ENCODE results near the gene SLC27A2. TPM values are rescaled to one million over a fixed set of nuclear protein-coding genes. Genes with fewer than 3 reads are reported as not detected.

SLC27A2 gene
- total and polyA plus RNA-seq, 2 donors (not counting 1 experiment from before 2014, with no cell fraction given): 0.39 to 0.49 TPM

DNA sequence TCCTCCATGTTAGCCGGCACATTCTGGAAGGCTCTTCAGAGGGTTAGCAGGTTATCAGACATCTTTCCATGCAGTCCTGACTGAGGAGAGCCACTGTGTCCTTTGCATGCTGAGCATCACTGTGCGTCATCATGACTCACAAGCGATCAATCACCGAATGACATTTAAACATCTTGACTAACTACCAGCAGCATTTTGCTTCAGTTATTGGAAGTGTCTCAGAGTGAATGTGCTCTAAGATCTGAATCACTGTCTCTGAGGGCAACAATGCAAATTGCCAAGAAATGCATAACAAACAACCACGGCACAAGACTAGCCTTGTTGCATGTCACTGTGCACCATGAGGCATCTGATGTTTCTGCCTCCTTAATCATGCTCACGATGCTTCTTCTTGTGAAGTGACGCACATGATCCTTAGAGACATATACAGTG lies 44.6 kb upstream of the SLC27A2 start:
- H3K27ac Mint-ChIP-seq: no peak overlapping the region
- 86% methylated on average over 4 of the region's 7 CpGs for WGBS (ENCODE audit: insufficient coverage)
- no peak overlapping the region for H3K4me2 ChIP-seq (replicated peaks; ENCODE audit: low read depth, low read length, poor library complexity, severe bottlenecking)
- TF ChIP-seq, protein P1, sequence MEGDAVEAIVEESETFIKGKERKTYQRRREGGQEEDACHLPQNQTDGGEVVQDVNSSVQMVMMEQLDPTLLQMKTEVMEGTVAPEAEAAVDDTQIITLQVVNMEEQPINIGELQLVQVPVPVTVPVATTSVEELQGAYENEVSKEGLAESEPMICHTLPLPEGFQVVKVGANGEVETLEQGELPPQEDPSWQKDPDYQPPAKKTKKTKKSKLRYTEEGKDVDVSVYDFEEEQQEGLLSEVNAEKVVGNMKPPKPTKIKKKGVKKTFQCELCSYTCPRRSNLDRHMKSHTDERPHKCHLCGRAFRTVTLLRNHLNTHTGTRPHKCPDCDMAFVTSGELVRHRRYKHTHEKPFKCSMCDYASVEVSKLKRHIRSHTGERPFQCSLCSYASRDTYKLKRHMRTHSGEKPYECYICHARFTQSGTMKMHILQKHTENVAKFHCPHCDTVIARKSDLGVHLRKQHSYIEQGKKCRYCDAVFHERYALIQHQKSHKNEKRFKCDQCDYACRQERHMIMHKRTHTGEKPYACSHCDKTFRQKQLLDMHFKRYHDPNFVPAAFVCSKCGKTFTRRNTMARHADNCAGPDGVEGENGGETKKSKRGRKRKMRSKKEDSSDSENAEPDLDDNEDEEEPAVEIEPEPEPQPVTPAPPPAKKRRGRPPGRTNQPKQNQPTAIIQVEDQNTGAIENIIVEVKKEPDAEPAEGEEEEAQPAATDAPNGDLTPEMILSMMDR (IDR thresholded peaks at IDR 0.05): no peak
- no peak for TF ChIP-seq EZH2 (IDR thresholded peaks at IDR 0.05; ENCODE audit: borderline replicate concordance, insufficient read depth, low read depth, low read length, poor library complexity, severe bottlenecking)
- H3K4me1 Mint-ChIP-seq: peaks cover 19% of the 10 kb centered on the region
- no peak overlapping the region for H3K4me3 ChIP-seq (ENCODE audit: control extremely low read depth in 1 of 5, extremely low read depth in 1 of 5, insufficient read depth in 1 of 5, low read depth in 2 of 5, low read length in 4 of 5)
- no peaks in the 10 kb centered on the region for H3K9me3 Mint-ChIP-seq (ENCODE audit: insufficient read depth)
- no peaks in the 10 kb centered on the region for H3K9me3 ChIP-seq (ENCODE audit: control extremely low read depth in 1 of 3, control insufficient read depth in 2 of 3, insufficient read depth in 1 of 3, low read length in 2 of 3)
- intact Hi-C loops (cut with micrococcal nuclease): no loop called here
- no peak for ATAC-seq (ENCODE audit: low read depth)
- ChIA-PET POLR2A (no interaction called here), CTCF (no interaction called here)
- H3K27me3 ChIP-seq (replicated peaks in 1 of 4; ENCODE audit: control extremely low read depth in 1 of 4, control insufficient read depth in 3 of 4, insufficient read depth in 4 of 4, low read length in 3 of 4): no peaks in the 10 kb centered on the region
- H3K36me3 ChIP-seq (replicated peaks in 1 of 2; ENCODE audit: control extremely low read depth in 1 of 2, control insufficient read depth in 1 of 2, extremely low read depth in 1 of 2, insufficient read depth in 2 of 2, low read length in 1 of 2): no peaks in the 10 kb centered on the region
- no peak overlapping the region for H3K9ac ChIP-seq (ENCODE audit: low read length)
- no peak overlapping the region for H3K4me3 Mint-ChIP-seq
- no peak for DNase-seq
- H3K27ac ChIP-seq (ENCODE audit: low read length in 2 of 2): no peak overlapping the region
- H3K4me1 ChIP-seq (ENCODE audit: control insufficient read depth in 2 of 2, insufficient read depth in 2 of 2, low read length in 2 of 2): no peaks in the 10 kb centered on the region
- no peaks in the 10 kb centered on the region for H4K20me1 ChIP-seq (ENCODE audit: control insufficient read depth, insufficient read depth, low read length, poor library complexity, severe bottlenecking)
- no peaks in the 10 kb centered on the region for H3K27me3 Mint-ChIP-seq
- no peaks in the 10 kb centered on the region for H3K79me2 ChIP-seq (ENCODE audit: control insufficient read depth, insufficient read depth, low read length)
- H2AFZ ChIP-seq (ENCODE audit: insufficient read depth, low read depth, low read length, poor library complexity, severe bottlenecking): no peak overlapping the region

DNA sequence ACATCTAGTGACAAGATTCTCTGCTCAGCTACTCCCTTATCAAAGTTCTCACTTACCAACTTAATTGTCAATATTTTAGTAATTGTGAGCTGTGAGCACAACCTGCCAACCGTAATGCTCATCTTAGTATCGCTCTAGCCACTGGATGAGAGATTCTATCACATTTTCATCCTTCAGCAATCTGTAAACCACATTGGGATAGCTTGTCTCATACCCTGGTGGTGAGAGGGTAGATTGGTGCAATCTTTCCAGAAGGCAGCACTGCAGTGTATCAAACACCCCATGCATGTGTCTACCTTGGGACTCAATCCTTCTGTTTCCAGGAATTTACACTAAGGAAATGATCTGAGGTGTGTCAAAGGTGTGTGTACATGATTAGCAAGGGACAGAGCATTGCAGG lies 44.1 kb upstream of the SLC27A2 start:
- CTCF ChIA-PET: interaction anchor here (0.6 kb wide), 1 partner anchor 305 kb away, joined by 3 read pairs; no protein-coding TSS in a partner anchor
- intact Hi-C loops (cut with micrococcal nuclease): no loop called here
- no CpG with 5 or more reads among the region's 2 CpGs for WGBS (ENCODE audit: insufficient coverage)

More for the DNA sequence above, 44.1 kb upstream of the SLC27A2 start:
- no peaks in the 10 kb centered on the region for H3K9me3 ChIP-seq (ENCODE audit: control extremely low read depth in 1 of 3, control insufficient read depth in 2 of 3, insufficient read depth in 1 of 3, low read length in 2 of 3)
- H3K4me1 Mint-ChIP-seq: peaks cover 19% of the 10 kb centered on the region
- no peaks in the 10 kb centered on the region for H3K36me3 ChIP-seq (replicated peaks in 1 of 2; ENCODE audit: control extremely low read depth in 1 of 2, control insufficient read depth in 1 of 2, extremely low read depth in 1 of 2, insufficient read depth in 2 of 2, low read length in 1 of 2)
- no peak overlapping the region for H3K4me3 ChIP-seq (ENCODE audit: control extremely low read depth in 1 of 5, extremely low read depth in 1 of 5, insufficient read depth in 1 of 5, low read depth in 2 of 5, low read length in 4 of 5)
- H3K27me3 ChIP-seq (replicated peaks in 1 of 4; ENCODE audit: control extremely low read depth in 1 of 4, control insufficient read depth in 3 of 4, insufficient read depth in 4 of 4, low read length in 3 of 4): no peaks in the 10 kb centered on the region
- no peaks in the 10 kb centered on the region for H3K4me1 ChIP-seq (ENCODE audit: control insufficient read depth in 2 of 2, insufficient read depth in 2 of 2, low read length in 2 of 2)
- ATAC-seq (ENCODE audit: low read depth) (no peak), DNase-seq (no peak)
- no peaks in the 10 kb centered on the region for H4K20me1 ChIP-seq (ENCODE audit: control insufficient read depth, insufficient read depth, low read length, poor library complexity, severe bottlenecking)
- H3K9me3 Mint-ChIP-seq (ENCODE audit: insufficient read depth): no peaks in the 10 kb centered on the region
- no peaks in the 10 kb centered on the region for H3K79me2 ChIP-seq (ENCODE audit: control insufficient read depth, insufficient read depth, low read length)
- POLR2A ChIA-PET: no interaction called here
- no peak overlapping the region for H3K27ac Mint-ChIP-seq
- H3K27me3 Mint-ChIP-seq: no peaks in the 10 kb centered on the region
- H3K4me2 ChIP-seq (replicated peaks; ENCODE audit: low read depth, low read length, poor library complexity, severe bottlenecking): no peak overlapping the region
- H3K4me3 Mint-ChIP-seq: no peak overlapping the region
- H2AFZ ChIP-seq (ENCODE audit: insufficient read depth, low read depth, low read length, poor library complexity, severe bottlenecking): no peak overlapping the region
- no peak for TF ChIP-seq EZH2 (IDR thresholded peaks at IDR 0.05; ENCODE audit: borderline replicate concordance, insufficient read depth, low read depth, low read length, poor library complexity, severe bottlenecking)
- TF ChIP-seq, protein P1 (IDR thresholded peaks at IDR 0.05): no peak
- H3K27ac ChIP-seq (ENCODE audit: low read length in 2 of 2): no peak overlapping the region
- no peak overlapping the region for H3K9ac ChIP-seq (ENCODE audit: low read length)

Measured in B cell (primary cell).